H9 (cell line): Measurements from ENCODE around the gene CYP27A1. TPM values are rescaled to one million over a fixed set of nuclear protein-coding genes. Genes with fewer than 3 reads are reported as not detected.

Experiments
- DNase-seq: peaks from one replicate; pipeline ENCODE4 v3.0.0-alpha.2; 2017
- H2AFZ ChIP-seq: one replicate; pipeline ENCODE4 v1.6.1; 2013; ENCODE audit warnings: mild to moderate bottlenecking, low read length, control low read depth, moderate library complexity
- H2AK5ac ChIP-seq: 2 replicates; pipeline ENCODE4 v1.6.1; 2013; ENCODE audit warnings: low read length, control low read depth, mixed read lengths; ENCODE audit not compliant: insufficient read length
- H2BK120ac ChIP-seq: one replicate; pipeline ENCODE4 v1.6.1; 2013; ENCODE audit warnings: low read depth, mild to moderate bottlenecking, low read length, control low read depth, inconsistent platforms; ENCODE audit not compliant: poor library complexity, severe bottlenecking
- H2BK12ac ChIP-seq: 2 replicates; pipeline ENCODE4 v1.6.1; 2013; ENCODE audit warnings: low read length, control low read depth, mixed read lengths, low read depth; ENCODE audit not compliant: insufficient read length
- H2BK15ac ChIP-seq: 2 replicates; pipeline ENCODE4 v1.6.1; 2013; ENCODE audit warnings: low read depth, low read length, control low read depth
- H2BK20ac ChIP-seq: one replicate; pipeline ENCODE4 v1.6.1; 2013; ENCODE audit warnings: low read depth, mild to moderate bottlenecking, low read length, control low read depth, inconsistent platforms; ENCODE audit not compliant: poor library complexity, severe bottlenecking
- H2BK5ac ChIP-seq: 2 replicates; pipeline ENCODE4 v1.6.1; 2013; ENCODE audit warnings: low read length, control low read depth, mixed read lengths; ENCODE audit not compliant: insufficient read length
- H3K14ac ChIP-seq: 2 replicates; pipeline ENCODE4 v1.6.1; 2013; ENCODE audit warnings: low read length, control low read depth; ENCODE audit not compliant: insufficient read depth
- H3K18ac ChIP-seq: 2 replicates; pipeline ENCODE4 v1.6.1; 2013; ENCODE audit warnings: low read depth, mild to moderate bottlenecking, mixed read lengths, low read length, control low read depth; ENCODE audit not compliant: insufficient read length
- H3K23ac ChIP-seq: 2 replicates; pipeline ENCODE4 v1.6.1; 2013; ENCODE audit warnings: low read length, control low read depth, mixed read lengths, low read depth; ENCODE audit not compliant: insufficient read length
- H3K23me2 ChIP-seq: 2 replicates; pipeline ENCODE4 v1.6.1; 2013; ENCODE audit warnings: low read depth, mild to moderate bottlenecking, mixed read lengths, low read length, control low read depth; ENCODE audit not compliant: insufficient read length, poor library complexity, severe bottlenecking
- H3K27ac ChIP-seq: 2 replicates; pipeline ENCODE4 v1.5.1; 2013; ENCODE audit warnings: low read length, control low read depth, mixed read lengths, low read depth; ENCODE audit not compliant: insufficient read length
- H3K27me3 ChIP-seq: 2 replicates; pipeline ENCODE4 v1.6.1; 2013; ENCODE audit warnings: low read length, control low read depth, inconsistent platforms; ENCODE audit not compliant: insufficient read depth
- H3K4ac ChIP-seq: 2 replicates; pipeline ENCODE4 v1.6.1; 2013; ENCODE audit warnings: low read depth, mild to moderate bottlenecking, control low read depth, inconsistent platforms, low read length, moderate library complexity
- H3K4me1 ChIP-seq: 2 replicates; pipeline ENCODE4 v1.6.1; 2013; ENCODE audit warnings: low read length, control low read depth, inconsistent platforms; ENCODE audit not compliant: insufficient read depth
- H3K4me2 ChIP-seq: 2 replicates; pipeline ENCODE4 v1.6.1; 2013; ENCODE audit warnings: low read length, control low read depth, mixed read lengths; ENCODE audit not compliant: insufficient read length, insufficient read depth
- H3K56ac ChIP-seq: 2 replicates; pipeline ENCODE4 v1.6.1; 2013; ENCODE audit warnings: low read depth, mild to moderate bottlenecking, mixed read lengths, low read length, control low read depth; ENCODE audit not compliant: insufficient read length
- H3K79me1 ChIP-seq: 2 replicates; pipeline ENCODE4 v1.6.1; 2013; ENCODE audit warnings: low read depth, mild to moderate bottlenecking, moderate library complexity, low read length, control low read depth, inconsistent platforms; ENCODE audit not compliant: insufficient read depth, poor library complexity, severe bottlenecking
- H3K79me2 ChIP-seq: 2 replicates; pipeline ENCODE4 v1.6.1; 2013; ENCODE audit warnings: low read length, control low read depth, inconsistent platforms; ENCODE audit not compliant: insufficient read depth
- H3K9ac ChIP-seq: 2 replicates; pipeline ENCODE4 v1.6.1; 2013; ENCODE audit warnings: low read length, control low read depth, mixed read lengths; ENCODE audit not compliant: insufficient read length; ENCODE audit errors: extremely low read depth
- H3K9me3 ChIP-seq: one replicate; pipeline ENCODE4 v1.6.1; 2013; ENCODE audit warnings: low read depth, low read length, inconsistent platforms; ENCODE audit not compliant: control insufficient read depth
- H3T11ph ChIP-seq: one replicate; pipeline ENCODE4 v1.6.1; 2013; ENCODE audit warnings: mild to moderate bottlenecking, low read length, control low read depth, inconsistent platforms
- H4K20me1 ChIP-seq: one replicate; pipeline ENCODE4 v1.6.1; 2013; ENCODE audit not compliant: control insufficient read depth, insufficient read length, insufficient read depth
- H4K5ac ChIP-seq: 2 replicates; pipeline ENCODE4 v1.6.1; 2013; ENCODE audit warnings: low read depth, mild to moderate bottlenecking, mixed read lengths, low read length, control low read depth; ENCODE audit not compliant: insufficient read length
- H4K8ac ChIP-seq: replicated peaks from 2 replicates; pipeline ENCODE4 v1.6.1; 2013; ENCODE audit warnings: low read length, control low read depth, mixed read lengths, low read depth; ENCODE audit not compliant: insufficient read length
- H4K91ac ChIP-seq: 2 replicates; pipeline ENCODE4 v1.6.1; 2013; ENCODE audit warnings: low read depth, mild to moderate bottlenecking, moderate library complexity, mixed read lengths, low read length, control low read depth; ENCODE audit not compliant: insufficient read length
- H3K27ac Mint-ChIP-seq, 3 experiments: 2 replicates in 2 of 3; 3 replicates in 1 of 3; pipeline ENCODE4 v1.8.0; 2020 to 2021; ENCODE audit warnings: mixed read lengths in 3 of 3, mild to moderate bottlenecking in 1 of 3, moderate library complexity in 1 of 3
- H3K27me3 Mint-ChIP-seq: 2 replicates; pipeline ENCODE4 v1.8.0; 2021; ENCODE audit warnings: low read depth, mild to moderate bottlenecking, moderate library complexity, mixed read lengths
- H3K36me3 Mint-ChIP-seq, 3 experiments: 2 replicates in 2 of 3; 3 replicates in 1 of 3; pipeline ENCODE4 v1.8.0; 2020 to 2021; ENCODE audit warnings: low read depth in 3 of 3, mixed read lengths in 3 of 3; ENCODE audit not compliant: insufficient read depth in 1 of 3
- H3K4me1 Mint-ChIP-seq, 2 experiments: 2 replicates each; pipeline ENCODE4 v1.8.0; 2020; ENCODE audit warnings: mixed read lengths in 2 of 2
- H3K4me3 Mint-ChIP-seq, 2 experiments: 2 replicates in 1 of 2; 3 replicates in 1 of 2; pipeline ENCODE4 v1.8.0; 2020 to 2021; ENCODE audit warnings: mild to moderate bottlenecking in 2 of 2, mixed read lengths in 2 of 2, moderate library complexity in 1 of 2
- H3K9me3 Mint-ChIP-seq, 2 experiments: 2 replicates in 1 of 2; 3 replicates in 1 of 2; pipeline ENCODE4 v1.8.0; 2020; ENCODE audit warnings: mild to moderate bottlenecking in 2 of 2, mixed read lengths in 2 of 2, moderate library complexity in 1 of 2
- WGBS: extraction: QIAGEN DNeasy Blood & Tissue Kit; methylation state at CpG from one replicate; pipeline ENCODE4 v1.1.7; 2013; ENCODE audit warnings: missing lambda C conversion rate, low lambda C conversion rate, mixed read lengths; ENCODE audit not compliant: insufficient read length; ENCODE audit errors: extremely low coverage; 5-methylcytosine and 5-hydroxymethylcytosine counted together
- total RNA-seq: library from RNA; stranded (reverse); gene quantifications from 2 replicates; pipeline ENCODE4 v1.2.1, GENCODE V29; 2021
- TF ChIP-seq, protein P1 (sequence below): fragments of 200-600 bp; sonication (generic); conservative IDR thresholded peaks from 3 replicates; pipeline ENCODE4 v1.8.0; 2021; ENCODE audit warnings: antibody characterized with exemption, mild to moderate bottlenecking

The CYP27A1 gene
- total RNA-seq, 1 experiment from 2014 or later: 3.1 TPM

DNA sequence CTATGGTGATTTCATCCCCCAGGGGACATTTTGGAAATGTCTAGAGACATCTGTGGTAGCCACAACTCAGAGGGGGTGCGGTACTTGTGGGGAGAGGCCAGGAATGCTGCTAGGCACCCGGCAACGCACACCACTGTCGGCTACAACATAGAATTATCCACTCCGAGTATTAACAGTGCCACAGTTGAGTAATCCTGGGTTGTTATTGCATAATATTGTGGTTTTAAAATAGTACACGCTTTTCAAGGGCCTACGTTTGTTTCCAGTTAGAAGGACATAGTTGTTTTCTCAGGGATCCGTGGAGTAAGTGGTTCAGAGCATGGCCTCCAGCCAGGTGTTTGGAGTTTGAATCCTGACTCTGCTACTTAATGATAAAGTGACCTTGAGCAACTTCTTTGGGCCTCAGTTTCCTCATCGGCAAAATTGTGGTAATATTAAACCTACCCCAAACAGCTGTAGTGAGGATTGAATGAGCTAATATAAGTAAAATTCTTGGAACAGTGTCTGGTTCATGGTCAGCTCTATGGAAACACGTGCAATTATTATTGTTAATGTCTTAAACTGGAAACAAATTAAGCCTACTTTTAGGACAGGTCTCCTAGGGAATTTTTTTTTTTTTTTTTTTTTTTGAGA lies 24.5 kb downstream of the CYP27A1 start:
- Histone ChIP-seq H2BK12ac (no peak overlapping the region), H3K9ac (no peak overlapping the region), H3K9me3 (no peaks in the 10 kb centered on the region), H3K79me1 (no peaks in the 10 kb centered on the region), H4K8ac (no peak overlapping the region), H3K4me2 (no peak overlapping the region), H2BK5ac (no peak overlapping the region), H3K79me2 (no peaks in the 10 kb centered on the region), H3K56ac (no peak overlapping the region), H2BK20ac (no peak overlapping the region), H4K5ac (no peak overlapping the region), H2BK15ac (no peak overlapping the region), H2BK120ac (no peak overlapping the region), H3K23ac (no peak overlapping the region), H3K14ac (0 out of 2 replicates have a peak overlapping the region, but pooled peaks have one; percentile 46), H2AFZ (no peak overlapping the region), H4K20me1 (no peaks in the 10 kb centered on the region), H3K27ac (no peak overlapping the region), H3K27me3 (no peaks in the 10 kb centered on the region), H3T11ph (no peak overlapping the region), H3K23me2 (no peaks in the 10 kb centered on the region), H3K18ac (no peak overlapping the region), H2AK5ac (no peak overlapping the region), H3K4ac (no peak overlapping the region), H3K4me1 (peaks cover 3% of the 10 kb centered on the region; the same call in 1 of the 2 replicates), H4K91ac (no peak overlapping the region)
- no CpG with 5 or more reads among the region's 10 CpGs for WGBS
- no peak for DNase-seq
- H3K36me3 Mint-ChIP-seq: peaks cover 5 to 15% (median 8%) of the 10 kb centered on the region in 3 experiments
- H3K9me3 Mint-ChIP-seq: peaks cover 12 to 16% of the 10 kb centered on the region in 2 experiments
- H3K4me3 Mint-ChIP-seq: no peak overlapping the region
- peak overlapping the region in 2 of 3 experiments; percentile 53 to 57; a peak in 2 of 7 replicates for H3K27ac Mint-ChIP-seq
- H3K4me1 Mint-ChIP-seq: peaks cover 16 to 17% of the 10 kb centered on the region in 2 experiments
- TF ChIP-seq, protein P1, sequence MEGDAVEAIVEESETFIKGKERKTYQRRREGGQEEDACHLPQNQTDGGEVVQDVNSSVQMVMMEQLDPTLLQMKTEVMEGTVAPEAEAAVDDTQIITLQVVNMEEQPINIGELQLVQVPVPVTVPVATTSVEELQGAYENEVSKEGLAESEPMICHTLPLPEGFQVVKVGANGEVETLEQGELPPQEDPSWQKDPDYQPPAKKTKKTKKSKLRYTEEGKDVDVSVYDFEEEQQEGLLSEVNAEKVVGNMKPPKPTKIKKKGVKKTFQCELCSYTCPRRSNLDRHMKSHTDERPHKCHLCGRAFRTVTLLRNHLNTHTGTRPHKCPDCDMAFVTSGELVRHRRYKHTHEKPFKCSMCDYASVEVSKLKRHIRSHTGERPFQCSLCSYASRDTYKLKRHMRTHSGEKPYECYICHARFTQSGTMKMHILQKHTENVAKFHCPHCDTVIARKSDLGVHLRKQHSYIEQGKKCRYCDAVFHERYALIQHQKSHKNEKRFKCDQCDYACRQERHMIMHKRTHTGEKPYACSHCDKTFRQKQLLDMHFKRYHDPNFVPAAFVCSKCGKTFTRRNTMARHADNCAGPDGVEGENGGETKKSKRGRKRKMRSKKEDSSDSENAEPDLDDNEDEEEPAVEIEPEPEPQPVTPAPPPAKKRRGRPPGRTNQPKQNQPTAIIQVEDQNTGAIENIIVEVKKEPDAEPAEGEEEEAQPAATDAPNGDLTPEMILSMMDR: no peak
- no peaks in the 10 kb centered on the region for H3K27me3 Mint-ChIP-seq
